ENCODE measurements around the gene OR2T27.
"Not testable (repeated sequence)": the region's sequence is repeated elsewhere in the genome, so short reads cannot be mapped to it uniquely, and the experiment has no call there.

The OR2T27 gene

GRCh38 chr1:248639652-248640051 is 15.7 kb downstream of the OR2T27 start:
- H3K27me3 ChIP-seq (ENCODE audit: insufficient read depth, low read length, poor library complexity); H2BK5ac ChIP-seq (ENCODE audit: low read length); H3K4me2 ChIP-seq (ENCODE audit: low read length); H3K56ac ChIP-seq (ENCODE audit: low read length); H2BK15ac ChIP-seq (replicated peaks; ENCODE audit: low read depth); H2AK5ac ChIP-seq (ENCODE audit: low read length); H3K79me1 ChIP-seq (ENCODE audit: low read length); H3K4me1 ChIP-seq (ENCODE audit: control insufficient read depth, low read depth, low read length); H3K9ac ChIP-seq (ENCODE audit: low read length); H3K4ac ChIP-seq (ENCODE audit: low read depth, low read length); H3K18ac ChIP-seq (ENCODE audit: low read length); DNase-seq; H4K5ac ChIP-seq (ENCODE audit: low read length); H3K4me3 ChIP-seq (ENCODE audit: low read length); H4K8ac ChIP-seq (ENCODE audit: low read depth, low read length); H3K79me2 ChIP-seq (ENCODE audit: control insufficient read depth, insufficient read depth, low read length); H3K36me3 ChIP-seq (ENCODE audit: control insufficient read depth, insufficient read depth, low read length); H2BK120ac ChIP-seq (ENCODE audit: low read depth, low read length); H3K27ac ChIP-seq (ENCODE audit: low read depth, low read length); H3K23ac ChIP-seq (ENCODE audit: low read length): not testable (repeated sequence)
- WGBS (ENCODE audit: extremely low coverage, insufficient coverage, low lambda C conversion rate): no CpG with 5 or more reads among the region's 5 CpGs

GRCh38 chr1:248636612-248637011 is 18.7 kb downstream of the OR2T27 start:
- not testable (repeated sequence) for H3K36me3 ChIP-seq (ENCODE audit: control insufficient read depth, insufficient read depth, low read length); H2BK15ac ChIP-seq (replicated peaks; ENCODE audit: low read depth); H3K18ac ChIP-seq (ENCODE audit: low read length); H3K79me2 ChIP-seq (ENCODE audit: control insufficient read depth, insufficient read depth, low read length); H3K4ac ChIP-seq (ENCODE audit: low read depth, low read length); H2AK5ac ChIP-seq (ENCODE audit: low read length); H4K5ac ChIP-seq (ENCODE audit: low read length); H3K79me1 ChIP-seq (ENCODE audit: low read length); DNase-seq; H3K4me1 ChIP-seq (ENCODE audit: control insufficient read depth, low read depth, low read length); H3K56ac ChIP-seq (ENCODE audit: low read length); H4K8ac ChIP-seq (ENCODE audit: low read depth, low read length); H3K4me2 ChIP-seq (ENCODE audit: low read length); H3K9ac ChIP-seq (ENCODE audit: low read length); H3K23ac ChIP-seq (ENCODE audit: low read length); H2BK5ac ChIP-seq (ENCODE audit: low read length); H2BK120ac ChIP-seq (ENCODE audit: low read depth, low read length); H3K27ac ChIP-seq (ENCODE audit: low read depth, low read length); H3K4me3 ChIP-seq (ENCODE audit: low read length); H3K27me3 ChIP-seq (ENCODE audit: insufficient read depth, low read length, poor library complexity)
- no CpG with 5 or more reads among the region's 5 CpGs for WGBS (ENCODE audit: extremely low coverage, insufficient coverage, low lambda C conversion rate)

GRCh38 chr1:248634991-248635390 is 20.3 kb downstream of the OR2T27 start, which contains the start of gene OR2T11:
Gene OR2T11, minus strand, starts transcription at chr1:248635091. Its CDS starts 7,963 bp downstream, at chr1:248627128.
- not testable (repeated sequence) for H4K5ac ChIP-seq (ENCODE audit: low read length); H3K4me3 ChIP-seq (ENCODE audit: low read length); H3K27ac ChIP-seq (ENCODE audit: low read depth, low read length); H2BK15ac ChIP-seq (replicated peaks; ENCODE audit: low read depth); H3K4me2 ChIP-seq (ENCODE audit: low read length); H2BK5ac ChIP-seq (ENCODE audit: low read length); H3K4me1 ChIP-seq (ENCODE audit: control insufficient read depth, low read depth, low read length); H3K79me1 ChIP-seq (ENCODE audit: low read length); H3K23ac ChIP-seq (ENCODE audit: low read length); H3K27me3 ChIP-seq (ENCODE audit: insufficient read depth, low read length, poor library complexity); H3K36me3 ChIP-seq (ENCODE audit: control insufficient read depth, insufficient read depth, low read length); H2BK120ac ChIP-seq (ENCODE audit: low read depth, low read length); H3K56ac ChIP-seq (ENCODE audit: low read length); H3K4ac ChIP-seq (ENCODE audit: low read depth, low read length); H3K18ac ChIP-seq (ENCODE audit: low read length); H4K8ac ChIP-seq (ENCODE audit: low read depth, low read length); DNase-seq; H2AK5ac ChIP-seq (ENCODE audit: low read length); H3K9ac ChIP-seq (ENCODE audit: low read length); H3K79me2 ChIP-seq (ENCODE audit: control insufficient read depth, insufficient read depth, low read length)
- WGBS (ENCODE audit: extremely low coverage, insufficient coverage, low lambda C conversion rate): no CpG with 5 or more reads among the region's 2 CpGs

- Histone ChIP-seq H3K27me3 (ENCODE audit: insufficient read depth, low read length, poor library complexity) (no peaks in the 10 kb centered on the region), H3K79me2 (ENCODE audit: control insufficient read depth, insufficient read depth, low read length) (no peaks in the 10 kb centered on the region), H3K9ac (ENCODE audit: low read length) (no peak overlapping the region), H2BK5ac (ENCODE audit: low read length) (no peak overlapping the region), H2BK120ac (ENCODE audit: low read depth, low read length) (no peak overlapping the region), H2BK15ac (replicated peaks; ENCODE audit: low read depth) (no peak overlapping the region), H2AK5ac (ENCODE audit: low read length) (no peak overlapping the region), H4K5ac (ENCODE audit: low read length) (no peak overlapping the region), H3K23ac (ENCODE audit: low read length) (no peak overlapping the region), H3K4ac (ENCODE audit: low read depth, low read length) (no peak overlapping the region), H3K4me2 (ENCODE audit: low read length) (no peak overlapping the region), H3K27ac (ENCODE audit: low read depth, low read length) (no peak overlapping the region), H3K56ac (ENCODE audit: low read length) (no peak overlapping the region), H3K4me1 (ENCODE audit: control insufficient read depth, low read depth, low read length) (no peaks in the 10 kb centered on the region), H3K18ac (ENCODE audit: low read length) (no peak overlapping the region), H3K4me3 (ENCODE audit: low read length) (no peak overlapping the region), H3K36me3 (ENCODE audit: control insufficient read depth, insufficient read depth, low read length) (no peaks in the 10 kb centered on the region), H4K8ac (ENCODE audit: low read depth, low read length) (no peak overlapping the region), H3K79me1 (ENCODE audit: low read length) (no peaks in the 10 kb centered on the region)
- WGBS (ENCODE audit: extremely low coverage, insufficient coverage, low lambda C conversion rate): no CpG with 5 or more reads among the region's 7 CpGs
- DNase-seq: no peak
Measured at GRCh38 chr1:248631354-248632008, 23.8 kb downstream of the OR2T27 start.

GRCh38 chr1:248630551-248630950 is 24.8 kb downstream of the OR2T27 start:
- no peak overlapping the region for H3K23ac ChIP-seq (ENCODE audit: low read length)
- H3K4me2 ChIP-seq (ENCODE audit: low read length): no peak overlapping the region
- no peaks in the 10 kb centered on the region for H3K79me2 ChIP-seq (ENCODE audit: control insufficient read depth, insufficient read depth, low read length)
- no peak overlapping the region for H2BK120ac ChIP-seq (ENCODE audit: low read depth, low read length)
- H2BK15ac ChIP-seq (replicated peaks; ENCODE audit: low read depth): no peak overlapping the region
- H3K9ac ChIP-seq (ENCODE audit: low read length): no peak overlapping the region
- H3K18ac ChIP-seq (ENCODE audit: low read length): no peak overlapping the region
- H2AK5ac ChIP-seq (ENCODE audit: low read length): no peak overlapping the region
- WGBS (ENCODE audit: extremely low coverage, insufficient coverage, low lambda C conversion rate): no CpG with 5 or more reads among the region's 2 CpGs
- no peak overlapping the region for H3K4ac ChIP-seq (ENCODE audit: low read depth, low read length)
- H3K56ac ChIP-seq (ENCODE audit: low read length): no peak overlapping the region
- no peaks in the 10 kb centered on the region for H3K27me3 ChIP-seq (ENCODE audit: insufficient read depth, low read length, poor library complexity)
- H4K5ac ChIP-seq (ENCODE audit: low read length): no peak overlapping the region
- no peak overlapping the region for H2BK5ac ChIP-seq (ENCODE audit: low read length)
- H3K4me3 ChIP-seq (ENCODE audit: low read length): no peak overlapping the region
- H3K27ac ChIP-seq (ENCODE audit: low read depth, low read length): no peak overlapping the region
- H4K8ac ChIP-seq (ENCODE audit: low read depth, low read length): no peak overlapping the region
- no peaks in the 10 kb centered on the region for H3K36me3 ChIP-seq (ENCODE audit: control insufficient read depth, insufficient read depth, low read length)
- no peak for DNase-seq
- H3K4me1 ChIP-seq (ENCODE audit: control insufficient read depth, low read depth, low read length): no peaks in the 10 kb centered on the region
- no peaks in the 10 kb centered on the region for H3K79me1 ChIP-seq (ENCODE audit: low read length)
